KMS-11 (cell line): ENCODE results near the gene OR2T11.

Experiments used
- H2AFZ ChIP-seq: fragments of 200-600 bp; sonication (generic); 2 replicates; pipeline ENCODE4 v1.6.1; 2016; ENCODE audit warnings: antibody characterized with exemption, mixed run types, low read depth
- H3K27ac ChIP-seq: fragments of 200-600 bp; sonication (generic); 2 replicates; pipeline ENCODE4 v1.6.1; 2016; ENCODE audit warnings: mild to moderate bottlenecking, mixed run types
- H3K27me3 ChIP-seq: fragments of 200-600 bp; sonication (generic); 2 replicates; pipeline ENCODE4 v1.6.1; 2017; ENCODE audit warnings: mild to moderate bottlenecking, low read depth, mixed run types, moderate library complexity; ENCODE audit not compliant: insufficient read depth
- H3K36me3 ChIP-seq: fragments of 200-600 bp; sonication (generic); 2 replicates; pipeline ENCODE4 v1.6.1; 2017; ENCODE audit warnings: mild to moderate bottlenecking, mixed run types; ENCODE audit not compliant: insufficient read depth
- H3K4me1 ChIP-seq: fragments of 200-600 bp; sonication (generic); 2 replicates; pipeline ENCODE4 v1.6.1; 2016; ENCODE audit warnings: mild to moderate bottlenecking, low read depth, mixed run types; ENCODE audit not compliant: poor library complexity, severe bottlenecking
- H3K4me2 ChIP-seq: fragments of 200-600 bp; sonication (generic); 2 replicates; pipeline ENCODE4 v1.7.0; 2016; ENCODE audit warnings: mild to moderate bottlenecking, mixed run types
- H3K4me3 ChIP-seq: fragments of 200-600 bp; sonication (generic); IDR thresholded peaks from 2 replicates; pipeline ENCODE4 v1.6.1; 2017; ENCODE audit warnings: low read depth, low read length, mixed read lengths; ENCODE audit not compliant: insufficient read depth
- H3K79me2 ChIP-seq: fragments of 200-600 bp; sonication (generic); 2 replicates; pipeline ENCODE4 v1.6.1; 2016; ENCODE audit warnings: low read depth, mixed run types; ENCODE audit not compliant: insufficient read depth
- H3K9ac ChIP-seq: fragments of 200-600 bp; sonication (generic); 2 replicates; pipeline ENCODE4 v1.6.1; 2016; ENCODE audit warnings: mild to moderate bottlenecking, mixed run types
- H4K20me1 ChIP-seq: fragments of 200-600 bp; sonication (generic); 2 replicates; pipeline ENCODE4 v1.6.1; 2016; ENCODE audit warnings: mild to moderate bottlenecking, mixed run types; ENCODE audit not compliant: insufficient read depth
- TF ChIP-seq, protein P1 (sequence below): fragments of 200-600 bp; sonication (generic); conservative IDR thresholded peaks from 2 replicates; pipeline ENCODE4 v1.6.1; 2017; ENCODE audit warnings: low read depth, mild to moderate bottlenecking, antibody characterized with exemption, low read length, moderate library complexity, mixed read lengths

The OR2T11 gene

DNA sequence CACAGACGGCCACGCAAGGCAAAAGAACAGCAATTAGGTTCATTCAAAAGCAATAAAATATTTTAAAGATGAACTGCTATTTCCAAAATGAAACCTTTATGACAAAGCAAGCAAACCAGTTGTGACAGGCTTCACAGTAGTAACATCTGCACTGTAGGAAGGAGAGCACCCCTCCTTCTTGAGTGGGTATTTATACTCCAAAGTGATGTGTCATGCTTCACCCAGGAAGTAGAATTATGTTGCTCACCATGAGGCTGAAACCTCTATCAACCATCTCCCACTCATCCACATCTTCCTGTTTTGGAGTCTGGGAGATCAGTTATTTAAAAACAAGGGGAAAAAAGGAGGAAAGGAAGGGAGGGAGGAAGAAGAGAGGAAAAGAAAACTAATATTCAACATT is 38.3 kb downstream of the OR2T11 start:
- no peak overlapping the region for H3K27ac ChIP-seq
- no peak overlapping the region for H3K9ac ChIP-seq
- H3K4me2 ChIP-seq: no peak overlapping the region
- H4K20me1 ChIP-seq: no peaks in the 10 kb centered on the region
- H3K79me2 ChIP-seq: no peaks in the 10 kb centered on the region
- H3K4me1 ChIP-seq: peaks cover 10% of the 10 kb centered on the region
- TF ChIP-seq, protein P1, sequence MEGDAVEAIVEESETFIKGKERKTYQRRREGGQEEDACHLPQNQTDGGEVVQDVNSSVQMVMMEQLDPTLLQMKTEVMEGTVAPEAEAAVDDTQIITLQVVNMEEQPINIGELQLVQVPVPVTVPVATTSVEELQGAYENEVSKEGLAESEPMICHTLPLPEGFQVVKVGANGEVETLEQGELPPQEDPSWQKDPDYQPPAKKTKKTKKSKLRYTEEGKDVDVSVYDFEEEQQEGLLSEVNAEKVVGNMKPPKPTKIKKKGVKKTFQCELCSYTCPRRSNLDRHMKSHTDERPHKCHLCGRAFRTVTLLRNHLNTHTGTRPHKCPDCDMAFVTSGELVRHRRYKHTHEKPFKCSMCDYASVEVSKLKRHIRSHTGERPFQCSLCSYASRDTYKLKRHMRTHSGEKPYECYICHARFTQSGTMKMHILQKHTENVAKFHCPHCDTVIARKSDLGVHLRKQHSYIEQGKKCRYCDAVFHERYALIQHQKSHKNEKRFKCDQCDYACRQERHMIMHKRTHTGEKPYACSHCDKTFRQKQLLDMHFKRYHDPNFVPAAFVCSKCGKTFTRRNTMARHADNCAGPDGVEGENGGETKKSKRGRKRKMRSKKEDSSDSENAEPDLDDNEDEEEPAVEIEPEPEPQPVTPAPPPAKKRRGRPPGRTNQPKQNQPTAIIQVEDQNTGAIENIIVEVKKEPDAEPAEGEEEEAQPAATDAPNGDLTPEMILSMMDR: no peak
- H3K27me3 ChIP-seq: no peaks in the 10 kb centered on the region
- no peaks in the 10 kb centered on the region for H3K36me3 ChIP-seq
- no peak overlapping the region for H3K4me3 ChIP-seq
- H2AFZ ChIP-seq: peak overlapping the region; percentile 34

DNA sequence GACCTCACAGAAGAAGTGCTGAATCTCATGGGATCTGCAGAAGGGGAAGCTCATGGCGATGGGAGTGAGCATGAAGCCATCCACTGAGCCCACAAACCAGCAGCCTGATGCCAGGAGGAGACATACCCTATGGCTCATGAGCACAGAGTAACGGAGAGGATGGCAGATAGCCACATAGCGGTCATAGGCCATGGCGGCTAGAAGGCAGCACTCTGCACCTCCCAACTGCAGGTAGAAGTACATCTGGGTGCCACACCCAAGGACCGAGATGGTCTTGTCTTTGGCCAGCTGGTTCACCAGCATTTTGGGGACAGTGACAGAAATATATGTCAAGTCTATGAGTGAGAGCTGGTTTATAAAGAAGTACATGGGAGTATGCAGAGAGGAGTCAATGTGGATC is 41.7 kb downstream of the OR2T11 start:
- no peaks in the 10 kb centered on the region for H3K27me3 ChIP-seq
- H4K20me1 ChIP-seq: no peaks in the 10 kb centered on the region
- no peak overlapping the region for H2AFZ ChIP-seq
- H3K4me2 ChIP-seq: no peak overlapping the region
- H3K4me1 ChIP-seq: peaks cover 10% of the 10 kb centered on the region
- TF ChIP-seq, protein P1: no peak
- H3K4me3 ChIP-seq: no peak overlapping the region
- no peak overlapping the region for H3K27ac ChIP-seq
- H3K79me2 ChIP-seq: no peaks in the 10 kb centered on the region
- no peaks in the 10 kb centered on the region for H3K36me3 ChIP-seq
- H3K9ac ChIP-seq: no peak overlapping the region

DNA sequence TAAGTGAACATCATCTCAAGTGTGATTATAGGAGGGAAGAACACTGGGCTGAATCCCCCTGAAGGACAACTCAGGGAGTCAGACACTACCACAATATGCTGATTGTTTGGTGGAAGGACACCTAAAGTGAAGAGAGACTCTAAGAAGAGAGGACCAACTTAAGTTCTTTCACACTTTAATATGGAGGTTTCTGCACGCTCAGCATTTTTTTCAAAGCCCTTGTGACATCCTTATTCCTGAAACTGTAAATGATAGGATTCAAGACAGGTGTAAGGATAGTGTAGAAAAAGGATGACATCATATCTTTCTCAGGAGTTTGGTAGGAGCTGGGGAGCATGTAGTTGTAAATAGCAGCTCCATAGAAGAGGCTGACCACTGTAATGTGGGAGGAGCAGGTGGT is 42.2 kb downstream of the OR2T11 start:
- H3K36me3 ChIP-seq: no peaks in the 10 kb centered on the region
- H3K4me2 ChIP-seq: no peak overlapping the region
- no peaks in the 10 kb centered on the region for H4K20me1 ChIP-seq
- H3K4me1 ChIP-seq: peaks cover 10% of the 10 kb centered on the region
- no peaks in the 10 kb centered on the region for H3K79me2 ChIP-seq
- no peak overlapping the region for H3K9ac ChIP-seq
- no peaks in the 10 kb centered on the region for H3K27me3 ChIP-seq
- H3K27ac ChIP-seq: no peak overlapping the region
- no peak overlapping the region for H3K4me3 ChIP-seq
- TF ChIP-seq, protein P1: no peak
- no peak overlapping the region for H2AFZ ChIP-seq

DNA sequence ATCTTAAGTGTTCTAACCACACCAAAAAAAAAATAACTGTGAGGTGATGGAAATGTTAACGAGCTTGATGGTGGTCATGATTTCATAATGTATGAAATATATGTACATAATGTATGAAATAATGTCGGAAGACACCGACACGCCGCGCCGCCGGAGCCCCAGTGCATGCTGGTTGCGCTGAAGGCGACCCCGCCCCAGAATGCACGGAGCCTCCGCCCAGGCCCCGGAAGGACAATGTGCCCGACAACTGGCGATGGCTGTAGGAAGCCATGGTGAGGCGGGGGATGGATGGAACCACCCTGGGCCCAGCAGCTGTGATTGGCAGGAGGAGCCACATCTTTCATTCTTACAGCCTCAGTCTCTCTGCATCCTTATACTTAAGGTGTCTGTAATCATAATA is 44.8 kb downstream of the OR2T11 start:
- Histone ChIP-seq H3K4me1 (no peaks in the 10 kb centered on the region), H3K4me2 (no peak overlapping the region), H3K9ac (no peak overlapping the region), H2AFZ (no peak overlapping the region), H3K27ac (no peak overlapping the region), H3K27me3 (no peaks in the 10 kb centered on the region), H3K36me3 (no peaks in the 10 kb centered on the region), H3K4me3 (no peak overlapping the region), H3K79me2 (no peaks in the 10 kb centered on the region), H4K20me1 (no peaks in the 10 kb centered on the region)
- TF ChIP-seq, protein P1: no peak

DNA sequence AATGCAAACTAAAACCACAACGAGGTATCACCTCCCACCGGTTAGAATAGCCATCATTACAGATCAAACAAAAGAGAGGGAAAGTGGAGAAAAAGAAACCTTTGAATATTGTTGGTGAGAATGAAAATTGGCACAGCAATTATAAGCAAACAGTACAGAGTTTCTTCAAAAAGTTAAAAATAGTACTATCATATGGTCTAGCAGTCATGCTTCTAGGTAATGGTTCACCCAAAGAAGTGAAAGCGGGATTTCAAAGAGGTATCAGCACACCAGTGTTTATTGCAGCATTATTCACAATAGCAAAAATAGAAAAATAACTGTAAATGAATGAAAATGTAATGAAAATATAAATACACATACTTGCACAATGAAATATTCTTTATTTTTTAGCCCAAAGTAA is 45.6 kb downstream of the OR2T11 start:
- TF ChIP-seq, protein P1: no peak
- Histone ChIP-seq H3K9ac (no peak overlapping the region), H3K36me3 (no peaks in the 10 kb centered on the region)

More for the DNA sequence above, 45.6 kb downstream of the OR2T11 start:
- Histone ChIP-seq H3K4me3 (no peak overlapping the region), H3K79me2 (no peaks in the 10 kb centered on the region), H3K27me3 (no peaks in the 10 kb centered on the region), H3K4me1 (no peaks in the 10 kb centered on the region), H2AFZ (no peak overlapping the region), H4K20me1 (no peaks in the 10 kb centered on the region), H3K27ac (no peak overlapping the region), H3K4me2 (no peak overlapping the region)
